Daoy (cell line): ENCODE data around the gene ZNF521. TPM values are rescaled to one million over a fixed set of nuclear protein-coding genes. Genes with fewer than 3 reads are reported as not detected.

Experiments used
- DNase-seq: peaks from one replicate; pipeline ENCODE4 v3.0.0-alpha.2; 2015; ENCODE audit warnings: low read depth
- total RNA-seq: library from RNA; depleted of rRNA; stranded (reverse); fragments of >200 nt; shearing (Covaris generic); gene quantifications from 2 replicates; pipeline ENCODE4 v1.2.3, GENCODE V29; 2014; rRNA removed

Gene ZNF521
- 8.5 and 10.7 TPM in 2 replicates for total RNA-seq

DNA sequence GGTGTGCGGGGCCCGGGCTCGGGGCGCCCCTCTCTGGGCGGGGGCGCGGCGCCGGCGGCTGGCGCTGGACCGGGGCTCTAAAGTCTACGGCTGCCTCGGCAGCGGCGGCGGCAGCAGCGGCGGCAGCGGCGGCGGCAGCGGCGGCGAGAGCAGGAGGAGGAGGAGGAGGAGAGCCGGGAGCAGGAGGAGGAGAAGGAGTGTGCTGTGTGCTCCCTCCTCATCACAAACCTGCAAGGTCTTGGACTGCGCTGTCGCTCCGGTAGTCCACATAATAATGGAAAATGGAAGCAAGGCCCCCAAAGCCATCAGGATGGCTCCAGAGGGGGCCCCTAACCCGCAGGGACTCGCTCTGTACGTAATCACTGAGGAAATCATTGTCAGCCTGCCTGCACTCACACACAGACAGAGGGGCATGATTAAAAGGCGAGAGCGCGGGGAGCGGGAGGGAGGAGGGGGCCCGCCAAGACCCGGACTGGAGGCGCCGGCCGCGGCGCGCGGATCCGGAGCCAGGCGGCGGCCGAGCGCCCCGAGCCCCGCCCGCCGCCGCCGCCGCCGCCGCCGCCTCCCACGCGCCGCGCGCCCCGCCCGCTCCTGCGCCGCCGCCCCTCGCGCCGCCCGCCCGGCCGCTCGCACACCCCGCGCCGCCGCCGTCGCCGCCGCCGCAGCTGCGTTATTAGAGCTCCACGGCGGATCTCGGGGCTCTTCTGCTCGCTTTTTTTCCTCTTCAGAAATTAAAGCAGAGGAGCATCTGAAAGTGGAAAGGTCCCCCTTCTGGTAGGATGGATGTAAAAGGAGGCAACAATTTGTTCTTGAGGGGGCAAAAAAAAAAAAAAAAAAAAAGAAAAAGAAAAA is at the start of gene ZNF521:
Gene ZNF521, minus strand, starts transcription at position 390 of the 852 bp plus-strand sequence. CDS start 1,220 bp downstream, outside the sequence.
- peak; percentile 90 for DNase-seq

DNA sequence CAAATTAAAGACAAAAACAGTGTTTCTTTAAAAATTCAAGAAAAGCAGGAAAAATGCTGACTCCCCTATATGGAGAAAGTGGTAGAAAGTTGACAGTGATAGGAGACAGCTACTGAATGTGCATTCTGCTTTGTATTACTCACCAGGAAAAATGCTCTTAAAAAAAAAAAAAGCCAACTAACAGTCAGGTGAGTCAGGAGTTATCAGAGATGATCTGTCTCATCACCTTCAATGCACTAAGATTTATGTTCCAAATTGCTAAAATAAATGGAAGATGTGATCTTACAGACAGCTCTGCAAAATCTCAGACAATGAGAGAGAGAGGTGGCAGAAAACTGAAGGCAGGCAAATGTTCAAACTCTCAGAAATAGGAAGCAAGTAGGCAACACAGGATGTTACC is 47.6 kb upstream of the ZNF521 start:
- peak; percentile 7 for DNase-seq

DNA sequence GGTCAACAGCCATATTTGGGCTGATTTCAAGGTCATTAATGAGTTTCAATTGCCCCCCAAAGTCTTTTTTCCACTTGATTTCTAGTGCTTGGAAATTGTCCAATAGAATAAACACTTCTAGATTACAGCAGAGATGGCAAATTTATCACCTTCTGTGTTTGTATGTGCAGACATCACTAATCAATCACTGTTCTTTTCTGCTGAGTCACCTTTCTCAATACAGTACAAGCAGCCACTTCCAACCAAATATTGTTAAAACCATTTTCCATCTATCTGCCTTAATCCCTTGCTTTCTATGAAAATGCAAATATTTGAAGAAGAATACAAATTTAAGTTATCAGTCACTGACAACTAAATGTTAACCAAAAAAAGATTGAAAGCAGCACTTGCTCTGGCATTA is 40.2 kb upstream of the ZNF521 start:
- no peak for DNase-seq

DNA sequence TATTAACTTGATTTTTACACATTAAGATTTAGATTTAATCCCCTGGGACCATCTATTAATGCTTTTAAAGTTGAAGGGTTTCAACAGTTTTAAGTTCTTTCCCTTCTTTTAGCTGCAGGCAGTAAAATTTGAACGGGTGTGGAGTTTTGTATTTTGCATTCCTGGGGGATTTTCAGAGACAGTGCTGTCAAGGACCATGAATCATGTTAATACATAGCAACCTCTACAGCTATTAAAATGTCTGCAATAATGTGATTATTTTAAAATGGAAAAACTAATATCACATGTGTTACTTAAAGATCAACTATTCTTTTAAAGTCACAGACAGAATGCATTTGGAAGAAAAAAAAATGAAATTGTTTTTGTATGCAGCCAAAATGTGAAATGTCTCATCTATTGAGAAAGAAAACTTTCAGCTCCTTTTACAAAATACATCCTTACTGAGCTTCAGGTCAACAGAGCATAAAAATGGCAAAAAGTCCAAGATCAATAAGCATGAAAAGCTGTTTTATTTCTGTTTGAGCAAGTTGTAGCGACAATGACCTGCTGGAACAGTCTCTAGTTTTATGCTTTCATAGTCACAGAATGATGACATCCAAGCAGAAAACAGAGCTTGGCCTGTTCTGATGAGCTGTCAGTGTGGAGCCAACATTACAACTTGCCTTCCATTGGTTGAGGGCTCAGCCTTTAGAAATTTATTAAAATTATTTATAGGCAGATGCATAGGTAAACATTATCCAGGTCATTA is 21.6 kb upstream of the ZNF521 start:
- no peak for DNase-seq

DNA sequence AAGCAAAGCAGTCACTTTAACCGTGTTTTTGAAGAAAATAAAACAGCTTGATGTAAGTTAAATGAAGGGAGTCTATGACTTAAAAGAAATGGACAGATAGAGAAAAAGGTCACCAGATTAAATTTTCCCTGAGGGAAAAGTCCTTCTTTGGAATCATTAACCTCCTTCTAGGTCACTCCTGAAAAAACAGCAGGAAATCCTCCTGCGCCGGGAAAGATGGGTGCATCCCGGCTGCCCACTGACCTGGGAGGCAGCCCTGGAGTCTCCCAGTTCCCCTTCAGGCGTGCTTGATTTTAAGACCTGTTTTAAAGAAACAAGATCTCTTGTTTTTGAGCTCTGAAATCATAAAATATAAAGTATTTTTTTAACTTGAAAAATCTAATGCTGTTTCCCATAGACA is 18.4 kb upstream of the ZNF521 start:
- no peak for DNase-seq

DNA sequence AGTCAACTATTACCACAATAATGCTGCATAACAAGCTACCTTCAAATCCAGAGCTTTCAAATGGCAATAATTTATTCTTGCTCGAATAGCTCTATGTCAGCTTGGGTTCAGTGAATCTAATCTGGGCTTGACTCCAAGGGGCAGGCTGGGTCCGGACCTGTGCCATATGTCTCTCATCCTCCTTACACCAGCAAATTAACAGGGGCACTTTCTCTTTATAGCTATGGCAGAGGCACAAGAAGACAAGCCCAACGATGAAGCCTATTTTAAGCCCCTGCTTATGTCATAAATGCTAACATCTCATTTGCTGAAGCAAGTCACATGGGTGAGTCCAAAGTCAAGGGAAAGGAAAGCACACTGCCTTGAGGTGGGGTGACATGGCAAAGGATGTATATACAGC is 13.3 kb upstream of the ZNF521 start:
- no peak for DNase-seq

DNA sequence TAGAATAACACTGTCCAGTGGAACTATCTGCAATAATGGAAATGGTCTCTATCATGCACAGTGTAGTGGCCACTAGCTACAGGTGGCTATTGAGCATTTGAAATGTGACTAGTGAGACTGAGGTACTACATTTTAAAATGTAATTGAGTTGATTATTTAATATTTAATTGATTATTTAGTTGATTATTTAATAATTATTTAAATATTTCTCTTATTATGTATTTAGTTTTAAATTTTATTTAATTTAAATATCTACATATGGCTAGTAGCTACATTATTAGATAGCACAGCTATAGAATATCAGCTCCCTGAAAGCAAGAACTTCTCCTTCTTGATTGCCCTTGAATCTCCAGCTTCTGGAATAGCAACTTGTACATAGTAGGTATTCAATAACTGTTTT is 12.8 kb upstream of the ZNF521 start:
- no peak for DNase-seq

DNA sequence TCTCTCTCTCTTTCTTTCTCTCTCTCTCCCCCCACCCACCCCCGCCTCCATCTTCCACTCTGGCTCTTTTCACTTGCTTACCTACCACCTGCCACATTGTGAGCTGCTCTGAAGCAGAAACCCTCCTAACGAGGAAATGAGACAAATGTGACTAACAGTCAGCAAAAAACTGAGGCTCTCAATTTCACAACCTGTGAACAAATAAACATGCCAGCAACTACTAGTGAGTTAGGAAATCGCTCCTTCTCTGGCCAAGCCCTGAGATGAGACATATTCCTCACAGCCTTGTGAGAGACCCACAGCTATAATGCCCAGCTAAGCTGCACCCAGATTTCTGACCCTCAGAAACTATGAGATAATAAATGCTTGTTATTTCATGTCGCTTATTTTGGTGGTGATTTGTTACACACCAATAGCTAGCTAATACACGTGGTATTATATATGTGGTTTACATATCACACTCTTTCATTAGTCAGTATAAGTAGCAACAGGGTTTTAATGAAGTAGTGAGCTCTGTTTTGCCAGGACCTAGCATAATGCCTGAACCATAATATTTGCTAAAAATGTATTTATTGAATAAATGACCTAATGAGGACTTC is 8.4 kb upstream of the ZNF521 start:
- DNase-seq: no peak

DNA sequence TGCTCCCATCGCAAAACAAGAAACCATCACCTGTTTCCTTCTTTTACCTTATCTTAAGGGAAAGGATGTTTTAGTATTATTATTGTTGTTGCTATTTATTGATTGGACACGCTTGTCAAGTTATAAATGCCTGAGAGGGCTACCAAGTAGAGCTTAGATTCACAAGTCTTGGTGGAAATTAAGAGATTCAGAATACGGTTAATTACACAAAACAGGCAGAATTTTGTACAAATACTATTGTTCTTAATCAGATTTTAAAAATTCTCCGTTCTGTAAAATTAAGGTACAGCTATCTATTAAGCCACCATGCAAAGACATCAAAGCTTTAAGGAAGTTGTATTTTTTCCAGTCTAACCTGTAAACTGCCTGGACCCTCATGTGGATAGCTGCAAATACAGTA is 1.1 kb upstream of the ZNF521 start:
- no peak for DNase-seq

DNA sequence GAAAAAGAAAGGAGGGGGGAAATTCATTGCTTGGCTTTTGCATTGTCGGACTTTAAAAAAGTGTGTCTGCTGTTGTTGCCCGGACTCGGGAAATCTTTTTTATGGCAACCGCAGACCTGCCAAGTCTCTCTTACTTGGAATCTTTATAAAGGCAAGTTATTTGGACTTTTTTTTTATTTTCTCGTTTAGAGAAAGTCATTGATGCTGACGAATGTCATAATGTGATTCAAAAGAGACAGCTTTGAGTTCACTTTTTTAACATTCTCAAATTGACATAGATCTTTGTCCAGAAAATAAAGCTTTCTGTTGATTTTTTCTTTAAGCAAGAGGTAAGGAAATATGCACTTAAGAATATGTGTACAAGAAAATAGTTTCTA is 651 bp upstream of the ZNF521 start:
- DNase-seq: no peak

DNA sequence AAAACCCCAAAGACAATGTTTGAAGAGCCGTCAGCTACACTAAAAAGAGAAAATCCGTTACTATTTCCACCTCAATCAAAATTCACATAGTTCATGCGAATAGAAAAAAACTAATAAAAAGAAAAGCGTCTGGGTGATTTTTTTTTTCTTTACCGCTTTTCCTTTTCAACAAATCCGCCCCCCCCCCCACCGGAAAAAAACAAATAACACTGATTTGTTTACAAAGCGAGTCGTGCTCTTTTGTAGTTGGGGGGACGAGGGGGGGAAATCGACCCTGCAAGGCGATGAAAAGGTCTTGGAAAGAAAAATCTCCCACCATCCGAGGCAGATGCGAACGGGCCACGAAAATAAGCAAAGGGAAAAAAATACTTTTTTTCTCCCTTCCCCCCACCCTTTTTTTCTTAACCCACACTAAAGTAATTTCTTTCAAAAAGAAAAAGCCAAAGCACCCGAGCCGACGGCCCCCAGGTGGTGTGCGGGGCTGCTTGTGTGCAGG is 638 bp downstream of the ZNF521 start:
- DNase-seq: no peak

DNA sequence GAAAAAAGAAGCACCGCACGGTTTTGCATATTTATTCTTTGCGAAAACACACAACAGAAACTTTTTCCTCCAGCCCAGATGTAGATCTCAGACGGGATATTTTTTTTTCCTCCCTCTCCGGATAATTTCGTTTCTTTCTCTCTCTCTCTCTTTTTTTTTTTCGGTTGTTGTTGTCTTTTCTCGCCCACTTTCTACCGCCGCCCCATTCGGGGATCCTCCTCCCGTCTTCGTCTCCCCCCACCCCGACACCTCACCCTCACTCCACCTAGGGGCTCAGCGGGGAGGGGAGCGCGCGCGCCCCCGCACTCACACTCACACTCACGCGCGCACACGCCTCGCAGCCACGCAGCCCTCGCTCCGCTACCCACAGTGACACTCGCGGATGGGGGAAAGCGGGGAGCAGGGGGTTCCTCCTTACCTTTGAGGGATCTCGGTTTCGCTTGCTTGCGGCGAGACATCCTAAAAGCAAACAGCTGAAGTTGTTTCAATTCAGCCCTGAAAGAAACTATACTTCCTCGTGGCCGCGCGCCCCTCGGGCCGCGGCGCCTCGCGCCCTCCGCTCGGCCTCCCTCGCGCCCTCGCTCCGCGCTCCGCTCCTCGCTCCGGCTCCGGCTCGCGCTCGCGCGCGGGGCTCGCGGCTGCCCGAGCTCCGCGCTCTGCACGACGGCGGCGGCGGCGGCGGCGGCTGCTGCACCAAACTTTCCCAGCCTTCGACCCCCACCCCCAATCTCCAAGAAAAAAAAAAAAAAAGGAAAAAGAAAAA is 1.3 kb downstream of the ZNF521 start:
- peak; percentile 59 for DNase-seq

DNA sequence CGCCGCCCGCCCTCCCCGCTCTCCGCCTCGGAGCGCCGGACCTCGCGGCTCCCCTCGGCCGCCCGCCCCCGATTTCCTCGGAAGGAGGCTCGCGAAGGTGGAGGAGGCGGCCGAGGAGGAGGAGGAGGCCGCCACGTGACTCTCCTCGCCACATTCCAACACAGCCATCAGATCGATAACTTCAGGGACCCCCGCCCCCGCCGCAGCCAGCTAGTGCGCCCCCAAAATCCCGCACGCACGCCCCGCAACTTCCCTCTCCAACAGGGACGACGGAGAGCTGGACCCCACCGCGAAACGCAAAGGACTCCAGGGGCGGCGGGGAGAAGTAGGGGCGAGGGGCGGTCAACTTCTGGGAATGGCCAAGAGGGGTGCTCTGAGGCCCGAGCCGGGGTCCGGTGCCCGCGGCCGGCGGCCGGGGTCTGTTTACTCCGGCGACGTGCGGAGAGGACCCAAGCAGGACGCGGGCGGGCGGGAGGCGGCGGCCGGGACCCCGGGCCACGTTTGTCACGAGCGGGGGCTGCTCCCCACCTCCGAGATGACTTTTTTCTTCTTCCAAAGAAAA is 2.0 kb downstream of the ZNF521 start:
- peak; percentile 43 for DNase-seq

DNA sequence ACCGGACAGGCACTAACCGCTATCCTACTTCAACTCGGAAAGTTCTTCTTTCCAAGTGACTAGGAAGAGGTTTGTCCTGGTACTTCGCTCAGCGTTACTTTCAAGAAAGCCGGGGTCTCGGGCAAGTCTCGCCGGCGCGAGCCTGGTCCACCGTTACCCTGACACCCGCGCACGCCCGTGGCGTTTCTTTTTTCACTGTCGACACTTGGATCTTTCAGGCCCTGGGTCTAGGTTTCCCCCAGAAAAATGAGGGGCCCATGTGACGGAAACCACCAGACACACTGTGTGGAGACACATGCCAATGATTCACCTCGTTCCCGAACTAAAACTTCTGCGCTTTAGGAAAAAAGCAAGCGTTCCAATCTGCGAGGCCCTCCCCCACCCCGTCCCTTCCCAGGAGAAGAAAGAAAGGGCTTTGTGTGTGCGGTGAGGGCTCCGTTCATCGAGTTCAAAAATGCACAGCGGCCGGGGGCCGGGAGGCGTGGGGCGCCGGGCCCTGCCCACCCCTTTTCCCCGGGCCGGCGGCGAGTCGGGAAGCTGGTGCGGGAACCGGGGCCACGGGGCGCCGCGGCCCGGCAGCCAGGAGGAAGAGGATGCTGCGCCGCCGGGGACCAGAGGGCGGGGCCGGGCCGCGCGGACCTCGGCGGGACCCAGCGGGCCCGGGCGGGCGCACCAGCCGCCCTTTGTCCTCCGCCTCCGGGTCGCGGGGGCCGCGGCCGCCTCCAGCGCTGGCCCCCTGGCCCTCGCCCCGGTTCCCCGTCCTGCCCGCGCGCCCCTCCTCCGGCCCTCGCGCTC is 2.6 kb downstream of the ZNF521 start:
- peak; percentile 59 for DNase-seq

DNA sequence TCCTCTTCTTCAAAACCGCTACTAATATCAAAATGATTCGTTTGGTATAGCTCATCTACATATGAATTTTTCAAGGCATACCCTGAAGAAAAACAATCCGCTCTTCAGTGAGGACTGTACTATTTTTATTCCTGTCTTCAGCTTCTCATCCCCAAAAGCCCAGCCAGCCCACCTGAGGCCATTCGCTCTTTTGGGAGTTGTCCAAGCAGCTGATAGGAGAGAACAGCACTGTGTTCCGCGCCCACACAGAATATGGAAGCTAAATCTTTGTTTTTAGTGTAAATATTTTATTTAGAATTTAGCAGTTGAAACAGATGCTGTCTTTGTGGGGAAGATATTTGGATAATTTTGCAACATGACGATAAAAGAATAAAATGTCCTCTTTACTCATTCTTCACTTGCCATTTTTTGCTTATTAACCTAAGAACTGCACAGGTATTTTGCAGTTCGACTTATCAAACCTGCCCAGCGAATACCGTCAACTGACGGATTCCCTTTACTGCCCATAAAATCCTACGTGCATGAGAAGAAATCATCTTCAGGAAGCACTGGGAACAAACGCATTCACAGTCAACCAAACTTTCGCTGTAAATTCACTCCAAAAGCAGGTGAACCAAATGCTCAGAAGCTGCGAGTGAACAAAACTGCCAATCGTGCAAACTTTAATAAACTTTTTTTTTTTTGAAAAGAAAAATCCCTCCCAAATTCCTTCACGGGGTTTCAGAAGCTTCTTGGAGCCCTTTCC is 3.4 kb downstream of the ZNF521 start:
- peak; percentile 2 for DNase-seq

DNA sequence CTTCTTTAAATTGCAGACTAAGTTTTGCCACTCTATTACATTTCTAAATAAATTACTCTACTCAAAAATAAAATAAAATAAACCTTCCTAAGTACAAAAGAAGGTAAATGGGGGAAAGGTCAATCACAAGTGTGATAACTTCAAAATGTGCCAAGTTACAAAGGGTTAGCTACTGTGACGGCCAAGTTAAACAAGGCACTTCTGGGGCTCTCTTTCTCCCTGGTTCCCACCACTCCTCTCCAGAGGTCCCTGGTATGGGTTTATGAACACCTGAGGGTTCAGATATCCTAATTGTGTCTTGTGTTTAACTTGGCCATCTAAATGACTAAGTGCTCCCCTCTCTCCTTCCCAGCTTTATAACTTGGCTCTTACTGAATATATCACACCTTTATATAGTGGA is 5.4 kb downstream of the ZNF521 start:
- peak; percentile 3 for DNase-seq

DNA sequence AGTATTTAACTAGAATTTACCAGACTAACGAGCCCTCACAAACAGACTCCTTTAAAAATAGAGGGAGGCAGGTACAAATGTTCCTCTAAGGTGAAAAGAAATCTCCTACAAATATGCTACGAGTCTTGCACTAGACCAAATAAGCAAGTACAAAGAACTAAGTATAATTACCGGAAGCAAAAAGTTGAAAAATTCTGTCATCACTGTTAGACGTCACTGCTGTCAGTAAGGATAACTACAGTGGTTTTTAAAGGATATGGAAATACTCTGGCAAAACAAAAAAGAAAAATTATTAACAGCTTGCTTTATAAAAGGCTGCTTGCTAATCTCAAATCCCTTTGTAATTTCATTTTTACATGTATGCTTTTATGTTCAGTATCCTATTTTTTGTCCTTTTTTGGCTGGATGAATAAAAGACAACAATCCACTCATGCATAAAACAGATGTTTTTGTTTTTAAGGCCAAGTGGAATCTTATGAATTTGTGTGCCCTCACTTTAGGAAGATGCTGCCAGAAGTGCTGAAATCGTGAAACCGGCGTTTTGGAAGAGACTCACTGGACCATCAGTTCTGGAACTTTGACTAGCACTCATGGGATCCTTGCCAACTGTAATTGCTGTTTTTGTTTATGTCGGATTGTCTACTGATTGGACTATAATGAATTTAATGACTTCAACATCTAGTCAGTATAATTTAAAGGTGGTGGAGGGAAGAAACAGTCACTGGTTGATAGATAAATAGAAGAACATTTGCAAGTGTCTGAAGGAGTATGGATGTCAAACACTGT is 6.7 kb downstream of the ZNF521 start:
- no peak for DNase-seq

DNA sequence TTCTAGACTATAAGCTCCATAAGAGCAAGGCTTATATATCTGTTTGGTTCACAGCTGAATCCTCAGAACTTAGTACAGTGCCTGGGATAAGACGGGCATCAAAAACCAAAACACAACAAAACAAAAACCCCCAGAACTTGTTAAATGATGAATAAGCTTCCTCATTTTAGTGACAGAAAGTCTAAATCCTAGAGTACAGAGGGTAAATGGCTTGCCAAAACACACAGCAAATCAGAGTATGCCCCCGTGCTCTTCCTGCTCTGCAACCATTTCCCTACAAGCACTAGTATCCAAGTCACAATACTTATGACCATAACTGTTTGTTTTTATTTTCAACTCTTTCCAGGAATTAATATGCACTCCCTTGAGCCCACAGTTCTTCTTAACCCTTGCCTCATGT is 10.1 kb downstream of the ZNF521 start:
- DNase-seq: no peak

DNA sequence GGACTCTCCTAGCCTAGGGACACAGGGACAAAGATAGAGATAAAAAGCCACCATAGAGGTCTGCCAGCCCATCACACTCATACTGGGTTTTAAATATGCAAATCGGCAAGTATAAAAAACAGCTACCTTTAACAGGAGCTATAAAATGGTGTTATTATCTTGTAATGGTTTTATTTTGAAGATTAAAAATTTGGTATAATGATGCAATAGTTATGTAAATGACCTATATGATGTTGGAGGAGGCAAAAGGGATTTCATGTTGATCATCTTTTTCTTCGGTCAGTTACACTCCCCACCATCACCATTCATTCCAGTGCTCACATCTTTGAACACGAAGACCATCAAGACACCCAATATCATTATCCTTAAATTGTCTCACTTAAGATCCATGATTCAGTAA is 11.2 kb downstream of the ZNF521 start:
- DNase-seq: no peak
